Measurements from ENCODE around the gene AMPH. TPM values are rescaled to one million over a fixed set of nuclear protein-coding genes. Genes with fewer than 3 reads are reported as not detected.
A peak's percentile ranks its signal among the peaks of the same experiment; 100 is the strongest.

AMPH gene
- total and polyA plus RNA-seq, 9 of the 15 experiments (the other 6 are each of a cell fraction or from before 2014, with no cell fraction given), result 0.03 to 0.35 TPM; not detected in 7

DNA sequence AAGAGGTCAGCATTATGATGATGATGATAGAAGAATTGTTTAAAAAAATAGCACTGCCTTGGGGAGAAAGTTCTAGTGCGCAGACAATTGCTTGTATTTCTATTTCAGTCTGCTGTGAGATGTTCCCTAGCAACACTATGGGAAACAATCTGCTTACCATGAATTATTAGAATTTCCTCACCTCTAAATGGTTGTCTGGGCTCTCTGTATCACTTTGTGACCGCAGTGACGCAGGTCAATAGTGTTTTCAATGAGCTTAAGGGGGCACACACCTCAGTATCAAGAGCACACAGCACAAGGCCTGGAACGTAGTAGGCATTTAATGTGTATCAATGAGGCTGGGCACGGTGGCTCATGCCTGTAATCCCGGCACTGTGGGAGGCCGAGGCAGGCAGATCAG is 258.9 kb downstream of the AMPH start (continued):
- no peak for TF ChIP-seq CHD2 (IDR thresholded peaks at IDR 0.05; ENCODE audit: low read depth, low read length)
- no peak for TF ChIP-seq JUNB (CRISPR knock-in tag; conservative IDR thresholded peaks at IDR 0.05)
- no peak for TF ChIP-seq TOE1 (IDR thresholded peaks at IDR 0.05; ENCODE audit: borderline replicate concordance)
- no peak for TF ChIP-seq TOE1 (CRISPR knock-in tag; IDR thresholded peaks at IDR 0.05; ENCODE audit: borderline replicate concordance, low read depth)
- TF ChIP-seq MEF2D (tag; conservative IDR thresholded peaks at IDR 0.05; ENCODE audit: low read depth), result no peak
- TF ChIP-seq, protein P1, sequence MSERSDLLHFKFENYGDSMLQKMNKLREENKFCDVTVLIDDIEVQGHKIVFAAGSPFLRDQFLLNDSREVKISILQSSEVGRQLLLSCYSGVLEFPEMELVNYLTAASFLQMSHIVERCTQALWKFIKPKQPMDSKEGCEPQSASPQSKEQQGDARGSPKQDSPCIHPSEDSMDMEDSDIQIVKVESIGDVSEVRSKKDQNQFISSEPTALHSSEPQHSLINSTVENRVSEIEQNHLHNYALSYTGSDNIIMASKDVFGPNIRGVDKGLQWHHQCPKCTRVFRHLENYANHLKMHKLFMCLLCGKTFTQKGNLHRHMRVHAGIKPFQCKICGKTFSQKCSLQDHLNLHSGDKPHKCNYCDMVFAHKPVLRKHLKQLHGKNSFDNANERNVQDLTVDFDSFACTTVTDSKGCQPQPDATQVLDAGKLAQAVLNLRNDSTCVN (CRISPR knock-in tag; IDR thresholded peaks at IDR 0.05), result no peak

DNA sequence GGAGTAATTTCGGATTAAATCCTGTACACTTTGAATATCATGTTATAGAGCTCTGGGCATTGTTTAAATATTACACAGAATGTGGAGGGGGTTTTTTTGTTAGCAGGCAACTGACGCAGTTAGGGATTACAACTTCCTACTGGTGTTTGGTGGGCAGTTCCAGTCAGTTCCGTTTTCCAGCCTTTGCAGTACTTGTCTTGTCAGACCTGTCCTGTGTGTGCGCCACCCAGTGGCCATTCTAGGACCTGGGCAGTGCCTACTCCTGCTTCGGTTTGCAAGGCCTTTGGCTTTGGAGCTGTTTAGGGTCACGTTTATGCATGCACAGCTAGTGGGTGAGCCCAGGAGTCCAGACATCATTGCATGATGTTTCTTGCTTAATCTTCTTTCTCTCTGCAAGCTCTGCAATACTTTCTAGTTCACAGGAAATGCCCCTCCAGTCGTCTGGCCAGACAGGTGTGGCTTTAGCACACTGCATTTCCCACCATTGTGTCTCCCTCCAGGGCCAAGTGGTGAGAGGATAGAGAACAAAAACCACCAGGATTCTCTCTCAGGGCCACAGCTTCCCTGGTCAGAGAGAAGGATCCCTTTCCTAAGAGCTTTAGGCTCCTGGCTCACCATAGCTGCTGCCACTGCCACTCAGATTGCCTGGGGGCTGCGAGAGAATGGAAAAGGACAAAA is 261.2 kb downstream of the AMPH start:
- intact Hi-C loops (cut with micrococcal nuclease), result loop anchor here (5.0 kb wide), 2 partner anchors 153 to 263 kb away; no protein-coding TSS in a partner anchor
- BruUV-seq (replicated peaks), result no TSS peak
- H3K9me3 ChIP-seq (replicated peaks; ENCODE audit: control insufficient read depth, insufficient read depth, low read depth, low read length), result no peaks in the 10 kb centered on the region
- no peak overlapping the region for H2AFZ ChIP-seq (ENCODE audit: low read depth, low read length)
- in situ Hi-C loops (cut with MboI), result no loop called here
- no peak overlapping the region for H3K4me2 ChIP-seq (ENCODE audit: insufficient read depth, low read length)
- no peaks in the 10 kb centered on the region for H3K9me1 ChIP-seq (ENCODE audit: control insufficient read depth, insufficient read depth, low read length)
- peak; percentile 97 for ATAC-seq
- peak; percentile 68 for FAIRE-seq
- peak overlapping the region in 1 of 2 experiments; percentile 55; a peak in 1 of 4 replicates for H3K9ac ChIP-seq (ENCODE audit: insufficient read depth in 1 of 2, low read depth in 2 of 2, low read length in 2 of 2)
- DNase-seq (ENCODE audit: extremely low read depth in 1 of 4, low spot score in 3 of 4), result peak; percentile 54 to 83 (median 64)
- no peaks in the 10 kb centered on the region for H3K4me1 ChIP-seq (replicated peaks in 1 of 2; ENCODE audit: control insufficient read depth in 2 of 2, insufficient read depth in 2 of 2, low read length in 2 of 2)
- H3K27me3 ChIP-seq (ENCODE audit: control insufficient read depth in 2 of 2, insufficient read depth in 2 of 2, low read length in 2 of 2), result no peaks in the 10 kb centered on the region
- H3K79me2 ChIP-seq (ENCODE audit: control insufficient read depth, insufficient read depth, low read length), result peaks cover 11% of the 10 kb centered on the region; the same call in 2 of the 3 replicates
- CTCF ChIA-PET (ENCODE audit: low intra/inter-chr PET ratio), result interaction anchor here (0.8 kb wide), 1 partner anchor 155 kb away, joined by 3 read pairs; no protein-coding TSS in a partner anchor
- H3K36me3 ChIP-seq (ENCODE audit: control insufficient read depth, insufficient read depth, low read length), result peaks cover 35% of the 10 kb centered on the region
- POLR2A ChIA-PET, result interaction anchor here (0.6 to 0.7 kb wide), 3 partner anchors 34 to 1087 kb away, joined by 4 to 5 read pairs (median 4); no protein-coding TSS in a partner anchor
- 56% methylated on average over 8 of the region's 8 CpGs for whole genome bisulfite sequencing (ENCODE audit: insufficient coverage, low coverage, missing lambda C conversion rate)
- H3K27ac ChIP-seq (ENCODE audit: extremely low read depth, low read depth, low read length), result no peak overlapping the region
- no peak overlapping the region for H3K4me3 ChIP-seq
- H4K20me1 ChIP-seq (replicated peaks; ENCODE audit: control insufficient read depth, insufficient read depth, low read length), result no peaks in the 10 kb centered on the region; the same call in 1 of the 2 replicates
- TF ChIP-seq SMARCA5 (IDR thresholded peaks at IDR 0.05), result no peak
- TF ChIP-seq, protein P2, sequence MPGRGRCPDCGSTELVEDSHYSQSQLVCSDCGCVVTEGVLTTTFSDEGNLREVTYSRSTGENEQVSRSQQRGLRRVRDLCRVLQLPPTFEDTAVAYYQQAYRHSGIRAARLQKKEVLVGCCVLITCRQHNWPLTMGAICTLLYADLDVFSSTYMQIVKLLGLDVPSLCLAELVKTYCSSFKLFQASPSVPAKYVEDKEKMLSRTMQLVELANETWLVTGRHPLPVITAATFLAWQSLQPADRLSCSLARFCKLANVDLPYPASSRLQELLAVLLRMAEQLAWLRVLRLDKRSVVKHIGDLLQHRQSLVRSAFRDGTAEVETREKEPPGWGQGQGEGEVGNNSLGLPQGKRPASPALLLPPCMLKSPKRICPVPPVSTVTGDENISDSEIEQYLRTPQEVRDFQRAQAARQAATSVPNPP (IDR thresholded peaks at IDR 0.05; ENCODE audit: borderline replicate concordance, insufficient read depth, insufficient read length), result no peak
- peak; percentile 86 for TF ChIP-seq SPI1 (IDR thresholded peaks at IDR 0.05; ENCODE audit: borderline replicate concordance, low read depth, low read length)
- TF ChIP-seq ZNF76 (CRISPR knock-in tag; IDR thresholded peaks at IDR 0.05; ENCODE audit: borderline replicate concordance), result no peak
- peak; percentile 33; the same call in 1 of the 2 replicates for TF ChIP-seq ZNF263 (CRISPR knock-in tag; IDR thresholded peaks at IDR 0.05; ENCODE audit: borderline replicate concordance)
- no peak for TF ChIP-seq ARHGAP35 (IDR thresholded peaks at IDR 0.05; ENCODE audit: partially characterized antibody)
- 0 out of 2 replicates have a peak, but pooled peaks have one; percentile 30 for TF ChIP-seq GABPA (tag; conservative IDR thresholded peaks at IDR 0.05; ENCODE audit: low read depth)
- TF ChIP-seq CREM (IDR thresholded peaks at IDR 0.05; ENCODE audit: low read depth), result peak; percentile 47; the same call in 1 of the 2 replicates
- TF ChIP-seq, protein P3, sequence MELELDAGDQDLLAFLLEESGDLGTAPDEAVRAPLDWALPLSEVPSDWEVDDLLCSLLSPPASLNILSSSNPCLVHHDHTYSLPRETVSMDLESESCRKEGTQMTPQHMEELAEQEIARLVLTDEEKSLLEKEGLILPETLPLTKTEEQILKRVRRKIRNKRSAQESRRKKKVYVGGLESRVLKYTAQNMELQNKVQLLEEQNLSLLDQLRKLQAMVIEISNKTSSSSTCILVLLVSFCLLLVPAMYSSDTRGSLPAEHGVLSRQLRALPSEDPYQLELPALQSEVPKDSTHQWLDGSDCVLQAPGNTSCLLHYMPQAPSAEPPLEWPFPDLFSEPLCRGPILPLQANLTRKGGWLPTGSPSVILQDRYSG (tag; conservative IDR thresholded peaks at IDR 0.05; ENCODE audit: low read depth), result no peak

Measured in K562 (cell line).